GM12864 (cell line): Measurements from ENCODE around the gene ATP8B3.

Experiments used
- DNase-seq: peaks from one replicate; pipeline ENCODE4 v3.0.0-alpha.2; 2011; ENCODE audit warnings: low read depth
- H3K4me3 ChIP-seq: 2 replicates; pipeline ENCODE4 v1.5.1; 2011; ENCODE audit warnings: mild to moderate bottlenecking, low read depth, low read length, control low read depth
- TF ChIP-seq, protein P1 (sequence below): IDR thresholded peaks from 2 replicates; pipeline ENCODE4 v1.5.1; 2011; ENCODE audit warnings: low read depth, mild to moderate bottlenecking, moderate library complexity, low read length, control low read depth, inconsistent platforms; ENCODE audit errors: missing control alignments

ATP8B3 gene

DNA sequence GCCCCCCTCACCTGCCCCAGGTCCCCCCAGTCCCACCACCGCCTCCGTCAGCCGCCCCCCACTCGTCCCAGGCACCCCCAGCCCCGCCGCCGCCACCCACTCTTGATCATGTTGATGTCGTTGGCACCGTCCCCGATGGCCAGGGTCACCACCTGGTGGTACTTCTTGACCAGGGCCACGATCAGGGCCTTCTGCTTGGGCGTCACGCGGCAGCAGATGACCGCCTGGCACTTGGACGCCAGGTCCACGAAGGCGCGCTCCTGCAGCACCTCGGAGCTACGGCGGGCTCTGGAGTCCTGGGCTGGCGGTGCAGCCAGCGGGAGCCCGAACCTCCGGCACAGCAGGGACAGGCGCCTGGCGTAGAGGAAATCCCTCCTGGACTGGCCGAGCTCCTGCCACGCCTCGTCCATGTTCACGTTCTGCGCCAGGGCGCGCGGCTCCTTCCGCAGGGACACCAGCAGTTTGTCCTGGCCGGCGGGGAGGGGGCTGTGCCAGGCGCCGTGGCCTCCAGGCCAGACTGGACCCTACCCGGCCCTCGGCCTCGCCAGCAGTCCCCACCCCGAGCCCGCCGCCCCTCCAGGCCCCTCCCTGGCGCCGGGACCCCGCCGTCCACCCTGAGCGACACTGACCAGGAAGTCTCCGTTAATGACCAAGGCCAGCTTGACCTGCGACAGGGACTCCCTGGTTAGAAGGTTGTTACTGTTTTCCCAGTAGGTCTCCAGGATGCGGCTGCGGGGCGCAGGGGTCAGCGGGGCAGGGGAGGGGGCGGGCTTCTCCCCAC lies 22.6 kb downstream of the ATP8B3 start:
- TF ChIP-seq, protein P1, sequence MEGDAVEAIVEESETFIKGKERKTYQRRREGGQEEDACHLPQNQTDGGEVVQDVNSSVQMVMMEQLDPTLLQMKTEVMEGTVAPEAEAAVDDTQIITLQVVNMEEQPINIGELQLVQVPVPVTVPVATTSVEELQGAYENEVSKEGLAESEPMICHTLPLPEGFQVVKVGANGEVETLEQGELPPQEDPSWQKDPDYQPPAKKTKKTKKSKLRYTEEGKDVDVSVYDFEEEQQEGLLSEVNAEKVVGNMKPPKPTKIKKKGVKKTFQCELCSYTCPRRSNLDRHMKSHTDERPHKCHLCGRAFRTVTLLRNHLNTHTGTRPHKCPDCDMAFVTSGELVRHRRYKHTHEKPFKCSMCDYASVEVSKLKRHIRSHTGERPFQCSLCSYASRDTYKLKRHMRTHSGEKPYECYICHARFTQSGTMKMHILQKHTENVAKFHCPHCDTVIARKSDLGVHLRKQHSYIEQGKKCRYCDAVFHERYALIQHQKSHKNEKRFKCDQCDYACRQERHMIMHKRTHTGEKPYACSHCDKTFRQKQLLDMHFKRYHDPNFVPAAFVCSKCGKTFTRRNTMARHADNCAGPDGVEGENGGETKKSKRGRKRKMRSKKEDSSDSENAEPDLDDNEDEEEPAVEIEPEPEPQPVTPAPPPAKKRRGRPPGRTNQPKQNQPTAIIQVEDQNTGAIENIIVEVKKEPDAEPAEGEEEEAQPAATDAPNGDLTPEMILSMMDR, result no peak
- H3K4me3 ChIP-seq, result no peak overlapping the region
- DNase-seq, result no peak

DNA sequence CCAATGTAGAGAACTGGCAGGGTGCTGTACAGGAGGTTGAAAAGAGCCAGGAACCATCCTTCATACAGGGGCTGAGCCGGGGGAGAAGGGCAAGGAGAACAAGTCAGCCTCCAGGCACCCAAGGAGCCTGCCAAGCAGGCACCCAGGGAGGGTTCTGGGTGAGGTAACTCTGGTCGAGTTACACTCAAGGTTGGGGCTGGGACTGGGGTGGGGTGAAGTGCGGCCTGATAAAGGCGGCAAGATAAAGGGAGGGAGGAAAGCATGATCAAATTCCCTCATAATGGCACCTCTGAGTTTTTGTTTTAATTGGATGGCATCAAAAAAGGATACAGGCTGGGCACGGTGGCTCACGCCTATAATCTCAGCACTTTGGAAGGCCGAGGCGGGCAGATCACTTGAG lies 25.0 kb downstream of the ATP8B3 start:
- DNase-seq, result no peak
- TF ChIP-seq, protein P1, result no peak
- no peak overlapping the region for H3K4me3 ChIP-seq

DNA sequence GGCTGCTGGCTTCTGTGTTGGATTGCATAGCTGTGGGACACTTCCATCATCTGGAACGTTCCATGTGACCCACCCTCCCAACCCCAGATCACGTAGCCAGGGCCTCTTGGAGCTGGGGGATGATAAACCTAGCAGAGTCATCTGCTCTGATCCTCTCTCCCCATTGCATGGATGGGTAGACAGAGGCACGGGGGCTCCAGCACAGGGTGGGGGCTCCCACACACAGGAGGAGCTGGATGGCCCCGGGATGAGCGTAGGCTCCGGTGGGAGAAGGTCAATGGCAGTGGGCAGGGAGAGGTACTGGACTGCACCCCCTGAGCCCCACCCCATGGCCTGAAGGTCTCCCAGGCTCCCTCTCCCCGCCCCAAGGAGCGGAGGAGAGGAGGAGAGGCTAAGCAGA lies 25.4 kb downstream of the ATP8B3 start:
- DNase-seq, result no peak
- no peak overlapping the region for H3K4me3 ChIP-seq
- TF ChIP-seq, protein P1, result no peak

DNA sequence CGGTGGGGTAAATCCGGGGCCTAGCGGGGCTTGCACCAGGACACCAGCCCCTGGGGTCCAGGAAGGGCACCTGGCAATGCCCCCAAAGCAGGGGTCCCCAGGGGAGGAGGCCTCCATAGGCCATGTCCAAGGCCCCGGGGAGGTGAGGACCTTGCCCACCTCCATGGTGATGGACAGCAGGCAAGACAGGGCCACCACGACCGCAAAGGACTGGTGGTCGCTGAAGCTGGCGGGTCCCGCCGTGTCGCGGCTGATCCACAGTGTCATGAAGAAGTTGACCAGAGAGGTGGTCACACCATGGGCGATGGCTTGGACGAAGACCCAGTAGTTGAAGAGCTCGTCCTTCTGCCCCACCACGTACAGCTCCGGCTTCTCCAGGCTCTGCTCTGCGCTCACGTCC lies 26.8 kb downstream of the ATP8B3 start:
- TF ChIP-seq, protein P1, result no peak
- no peak for DNase-seq
- no peak overlapping the region for H3K4me3 ChIP-seq

DNA sequence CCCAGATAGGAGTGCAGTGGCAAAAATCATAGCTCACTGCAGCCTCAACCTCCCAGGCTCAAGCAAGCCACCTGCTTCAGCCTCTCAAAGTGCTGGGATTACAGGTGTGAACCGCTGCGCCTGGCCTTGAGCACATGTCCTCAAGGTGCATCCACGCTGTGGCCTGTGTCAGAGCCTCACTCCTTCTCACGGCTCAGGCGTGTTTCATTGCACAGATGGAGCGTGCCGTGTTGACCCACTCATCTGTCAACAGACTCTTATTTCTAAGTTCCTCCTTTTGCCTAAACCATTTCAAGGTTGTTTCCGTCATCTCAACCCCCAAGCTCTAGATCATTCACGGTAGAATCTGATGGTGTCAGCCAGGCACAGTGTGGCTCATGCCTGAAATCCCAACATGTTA lies 28.2 kb downstream of the ATP8B3 start:
- no peak for DNase-seq
- H3K4me3 ChIP-seq, result no peak overlapping the region
- TF ChIP-seq, protein P1, result no peak

DNA sequence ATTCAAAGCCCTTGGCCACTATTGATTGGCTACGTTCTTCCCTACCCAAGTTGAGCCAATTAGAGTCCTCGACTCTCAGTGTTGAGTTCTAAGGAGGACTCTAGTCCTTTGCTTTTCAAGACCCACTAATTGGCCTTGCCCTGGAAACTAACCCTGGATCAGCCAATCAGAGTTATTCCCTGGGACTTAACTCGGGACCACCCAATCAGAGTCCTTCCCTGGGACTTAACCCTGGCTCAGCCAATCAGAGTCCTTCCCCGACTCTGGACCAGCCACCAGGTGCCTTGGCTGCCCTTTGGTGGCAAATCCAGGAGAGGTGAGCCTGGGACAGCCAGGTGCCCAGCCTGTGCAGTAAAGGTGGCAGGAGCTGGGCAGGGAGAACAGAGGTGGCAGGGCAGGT lies 28.7 kb downstream of the ATP8B3 start:
- TF ChIP-seq, protein P1, result no peak
- no peak for DNase-seq
- H3K4me3 ChIP-seq, result no peak overlapping the region

DNA sequence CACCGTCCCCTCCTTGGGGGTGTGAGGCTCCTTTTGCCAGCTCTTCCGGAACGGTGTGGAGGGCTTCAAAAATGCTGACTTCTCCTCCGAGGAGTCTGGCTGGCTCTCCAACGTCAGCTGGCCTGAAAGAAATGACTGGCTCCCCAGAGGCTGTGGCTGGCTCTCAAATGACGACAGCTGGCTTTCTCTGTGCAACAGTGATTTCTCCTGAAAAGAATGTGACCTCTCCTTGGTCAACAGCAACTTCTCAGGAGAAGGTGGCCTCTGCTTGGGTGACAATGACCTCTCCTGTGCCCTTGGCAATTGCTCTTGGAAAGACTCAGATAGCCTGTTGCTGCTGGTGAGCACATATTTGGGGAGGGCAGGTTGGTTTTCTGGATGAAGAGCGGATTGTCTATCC lies 29.6 kb downstream of the ATP8B3 start:
- TF ChIP-seq, protein P1, result no peak
- H3K4me3 ChIP-seq, result no peak overlapping the region
- DNase-seq, result no peak
